Activated naive CD8-positive, alpha-beta T cell treated with anti-CD3 and anti-CD28 coated beads, Interleukin-2, amount 50 U/mL, for 24 hours (primary cell): Measurements from ENCODE around the gene ERRFI1.
"Not testable (repeated sequence)": the region's sequence is repeated elsewhere in the genome, so short reads cannot be mapped to it uniquely, and the experiment has no call there.

Source experiments
- ATAC-seq: fragments of 150-1000 bp; cut with Tn5 transposase; one replicate; pipeline ENCODE4 v1.10.0; 2021
- DNase-seq: peaks from one replicate; pipeline ENCODE4 v3.0.0; 2021
- H3K27ac Mint-ChIP-seq: one replicate; pipeline ENCODE4 v1.8.0; 2021; ENCODE audit warnings: mild to moderate bottlenecking, mixed read lengths
- H3K27me3 Mint-ChIP-seq: one replicate; pipeline ENCODE4 v1.8.0; 2021; ENCODE audit warnings: mixed read lengths
- H3K36me3 Mint-ChIP-seq: one replicate; pipeline ENCODE4 v1.8.0; 2021; ENCODE audit warnings: low read depth, mixed read lengths
- H3K4me1 Mint-ChIP-seq: one replicate; pipeline ENCODE4 v1.8.0; 2021; ENCODE audit warnings: mixed read lengths
- H3K4me3 Mint-ChIP-seq: one replicate; pipeline ENCODE4 v1.8.0; 2021; ENCODE audit warnings: mild to moderate bottlenecking, moderate library complexity, mixed read lengths
- H3K9me3 Mint-ChIP-seq: one replicate; pipeline ENCODE4 v1.8.0; 2021; ENCODE audit warnings: mixed read lengths

ERRFI1 gene, protein sequence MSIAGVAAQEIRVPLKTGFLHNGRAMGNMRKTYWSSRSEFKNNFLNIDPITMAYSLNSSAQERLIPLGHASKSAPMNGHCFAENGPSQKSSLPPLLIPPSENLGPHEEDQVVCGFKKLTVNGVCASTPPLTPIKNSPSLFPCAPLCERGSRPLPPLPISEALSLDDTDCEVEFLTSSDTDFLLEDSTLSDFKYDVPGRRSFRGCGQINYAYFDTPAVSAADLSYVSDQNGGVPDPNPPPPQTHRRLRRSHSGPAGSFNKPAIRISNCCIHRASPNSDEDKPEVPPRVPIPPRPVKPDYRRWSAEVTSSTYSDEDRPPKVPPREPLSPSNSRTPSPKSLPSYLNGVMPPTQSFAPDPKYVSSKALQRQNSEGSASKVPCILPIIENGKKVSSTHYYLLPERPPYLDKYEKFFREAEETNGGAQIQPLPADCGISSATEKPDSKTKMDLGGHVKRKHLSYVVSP

GRCh38 chr1:8026153-8026975 lies at the start of gene ERRFI1:
ERRFI1 (minus strand) TSS chr1:8026309; CDS start chr1:8015619, 10,690 bp downstream.
- DNase-seq (peak; percentile 91), ATAC-seq (peak; percentile 98)
- H3K36me3 Mint-ChIP-seq: no peaks in the 10 kb centered on the region
- no peaks in the 10 kb centered on the region for H3K9me3 Mint-ChIP-seq
- peaks cover 35% of the 10 kb centered on the region for H3K27me3 Mint-ChIP-seq
- H3K27ac Mint-ChIP-seq: peak within 1 kb of the TSS; percentile 41
- H3K4me1 Mint-ChIP-seq: peaks cover 12% of the 10 kb centered on the region
- H3K4me3 Mint-ChIP-seq: peak within 1 kb of the TSS; percentile 81

- peaks cover 6% of the 10 kb centered on the region for H3K4me1 Mint-ChIP-seq
- H3K4me3 Mint-ChIP-seq: no peak overlapping the region
- H3K27me3 Mint-ChIP-seq: peaks cover 11% of the 10 kb centered on the region
- no peak overlapping the region for H3K27ac Mint-ChIP-seq
- ATAC-seq: no peak
- no peaks in the 10 kb centered on the region for H3K36me3 Mint-ChIP-seq
- H3K9me3 Mint-ChIP-seq: no peaks in the 10 kb centered on the region
- no peak for DNase-seq
Observed at GRCh38 chr1:8075511-8076051, 49.5 kb upstream of the ERRFI1 start.

DNA sequence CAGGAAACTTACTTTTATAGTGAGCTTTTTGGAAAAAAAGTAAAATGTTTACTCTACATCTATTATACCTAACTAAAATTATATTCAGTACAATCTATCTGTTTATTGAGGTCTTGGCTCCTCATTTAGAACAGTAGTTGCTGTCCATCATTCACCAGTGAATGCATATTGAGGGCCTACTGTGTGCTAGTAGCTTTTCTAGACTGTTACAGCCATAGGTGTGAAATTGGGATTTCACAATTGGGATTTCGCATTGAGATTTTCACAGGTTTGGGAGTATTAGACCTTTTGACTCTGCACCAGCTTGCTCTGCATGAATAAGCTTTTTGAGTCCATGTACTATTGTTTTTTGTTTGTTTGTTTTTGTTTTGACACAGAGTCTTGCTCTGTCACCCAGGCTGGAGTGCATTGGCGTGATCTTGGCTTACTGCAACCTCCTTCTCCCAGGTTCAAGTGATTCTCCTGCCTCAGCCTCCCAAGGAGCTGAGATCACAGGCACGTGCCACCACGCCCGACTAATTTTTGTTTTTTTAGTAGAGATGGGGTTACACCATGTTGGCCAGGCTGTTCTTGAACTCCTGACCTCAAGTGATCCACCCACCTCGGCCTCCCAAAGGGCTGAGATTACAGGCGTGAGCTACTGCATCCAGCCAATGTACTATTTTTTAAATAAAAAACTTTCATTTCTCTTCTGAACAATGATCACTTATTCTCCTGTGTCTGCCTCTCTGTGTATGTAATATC lies 47.2 kb upstream of the ERRFI1 start:
- H3K4me3 Mint-ChIP-seq: no peak overlapping the region
- no peaks in the 10 kb centered on the region for H3K9me3 Mint-ChIP-seq
- DNase-seq (no peak), ATAC-seq (no peak)
- no peaks in the 10 kb centered on the region for H3K36me3 Mint-ChIP-seq
- no peak overlapping the region for H3K27ac Mint-ChIP-seq
- peaks cover 11% of the 10 kb centered on the region for H3K27me3 Mint-ChIP-seq
- H3K4me1 Mint-ChIP-seq: peaks cover 3% of the 10 kb centered on the region

DNA sequence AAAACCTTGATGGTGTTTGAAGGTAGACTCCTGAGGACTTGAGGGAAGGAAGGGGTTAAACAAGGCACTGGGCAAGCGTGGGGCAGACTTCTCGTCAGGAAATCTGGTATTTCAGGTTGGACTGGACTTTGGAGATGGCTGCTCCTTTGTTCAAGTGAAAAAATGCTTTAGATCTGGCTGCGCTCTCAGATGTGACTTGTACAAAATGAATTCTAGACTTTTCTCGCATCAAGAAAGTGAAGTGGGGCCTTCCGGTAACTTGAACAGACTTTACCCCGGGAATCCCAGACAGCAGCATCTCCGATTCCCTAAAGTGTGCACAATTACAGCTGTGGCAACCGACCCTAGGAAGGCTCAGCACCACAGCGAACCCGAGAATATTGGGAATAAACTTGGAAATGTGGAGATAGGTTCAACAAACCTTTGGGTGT lies 44.3 kb upstream of the ERRFI1 start:
- H3K27ac Mint-ChIP-seq: no peak overlapping the region
- H3K4me3 Mint-ChIP-seq: no peak overlapping the region
- DNase-seq (no peak), ATAC-seq (no peak)
- no peaks in the 10 kb centered on the region for H3K36me3 Mint-ChIP-seq
- H3K4me1 Mint-ChIP-seq: no peaks in the 10 kb centered on the region
- no peaks in the 10 kb centered on the region for H3K9me3 Mint-ChIP-seq
- peaks cover 12% of the 10 kb centered on the region for H3K27me3 Mint-ChIP-seq

- not testable (repeated sequence) for DNase-seq, H3K27ac Mint-ChIP-seq, H3K36me3 Mint-ChIP-seq, H3K9me3 Mint-ChIP-seq, H3K4me1 Mint-ChIP-seq, ATAC-seq, H3K4me3 Mint-ChIP-seq
- H3K27me3 Mint-ChIP-seq: peaks cover 14% of the 10 kb centered on the region
Observed at GRCh38 chr1:8069614-8070320, 43.7 kb upstream of the ERRFI1 start.

- Mint-ChIP-seq H3K36me3 (no peaks in the 10 kb centered on the region), H3K4me1 (no peaks in the 10 kb centered on the region), H3K4me3 (no peak overlapping the region), H3K27me3 (peaks cover 12% of the 10 kb centered on the region), H3K9me3 (no peaks in the 10 kb centered on the region), H3K27ac (no peak overlapping the region)
- DNase-seq: no peak
- ATAC-seq: no peak
Observed at GRCh38 chr1:8065369-8065768, 39.3 kb upstream of the ERRFI1 start.

DNA sequence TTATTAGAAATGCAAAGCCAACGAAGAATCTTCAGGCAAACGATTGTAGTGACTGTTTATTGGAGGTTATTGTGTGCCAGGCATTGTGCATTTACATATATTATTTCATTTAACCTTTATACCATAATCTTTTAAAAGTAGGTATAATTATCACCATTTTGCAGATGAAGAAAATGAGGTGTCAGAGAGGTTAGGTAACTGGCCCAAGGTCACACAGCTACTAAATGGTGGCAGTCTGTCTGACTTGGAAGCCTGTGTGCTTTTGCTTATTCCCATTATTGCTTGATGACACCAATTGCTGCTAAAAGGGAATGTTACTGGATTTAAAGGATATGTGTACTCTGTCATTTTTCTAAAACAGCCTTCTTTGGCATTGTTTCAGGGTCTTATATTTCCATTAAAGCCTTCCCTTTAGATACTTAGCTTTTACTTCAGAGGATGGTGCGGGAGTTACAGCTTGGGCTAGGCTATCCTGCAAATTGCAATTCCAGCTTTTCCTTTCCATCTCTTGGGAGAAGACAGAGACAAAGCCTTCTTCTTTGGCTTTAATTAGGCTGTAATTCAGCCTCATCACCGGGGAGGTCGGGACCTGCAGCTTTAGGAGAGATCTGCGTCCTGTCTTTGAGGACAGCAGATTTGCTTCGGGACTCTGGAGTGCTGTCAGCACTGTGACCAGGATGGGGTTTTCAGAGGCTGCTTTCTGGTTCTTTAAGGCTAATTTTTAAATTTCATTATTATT lies 37.4 kb upstream of the ERRFI1 start:
- Mint-ChIP-seq H3K4me1 (no peaks in the 10 kb centered on the region), H3K4me3 (no peak overlapping the region), H3K27ac (no peak overlapping the region), H3K27me3 (peaks cover 9% of the 10 kb centered on the region), H3K36me3 (no peaks in the 10 kb centered on the region), H3K9me3 (no peaks in the 10 kb centered on the region)
- ATAC-seq (no peak), DNase-seq (no peak)

- H3K9me3 Mint-ChIP-seq: no peaks in the 10 kb centered on the region
- H3K27me3 Mint-ChIP-seq: peaks cover 9% of the 10 kb centered on the region
- H3K4me1 Mint-ChIP-seq: no peaks in the 10 kb centered on the region
- H3K36me3 Mint-ChIP-seq: no peaks in the 10 kb centered on the region
- H3K4me3 Mint-ChIP-seq: no peak overlapping the region
- ATAC-seq (no peak), DNase-seq (no peak)
- H3K27ac Mint-ChIP-seq: no peak overlapping the region
Observed at GRCh38 chr1:8062861-8063260, 36.8 kb upstream of the ERRFI1 start.

DNA sequence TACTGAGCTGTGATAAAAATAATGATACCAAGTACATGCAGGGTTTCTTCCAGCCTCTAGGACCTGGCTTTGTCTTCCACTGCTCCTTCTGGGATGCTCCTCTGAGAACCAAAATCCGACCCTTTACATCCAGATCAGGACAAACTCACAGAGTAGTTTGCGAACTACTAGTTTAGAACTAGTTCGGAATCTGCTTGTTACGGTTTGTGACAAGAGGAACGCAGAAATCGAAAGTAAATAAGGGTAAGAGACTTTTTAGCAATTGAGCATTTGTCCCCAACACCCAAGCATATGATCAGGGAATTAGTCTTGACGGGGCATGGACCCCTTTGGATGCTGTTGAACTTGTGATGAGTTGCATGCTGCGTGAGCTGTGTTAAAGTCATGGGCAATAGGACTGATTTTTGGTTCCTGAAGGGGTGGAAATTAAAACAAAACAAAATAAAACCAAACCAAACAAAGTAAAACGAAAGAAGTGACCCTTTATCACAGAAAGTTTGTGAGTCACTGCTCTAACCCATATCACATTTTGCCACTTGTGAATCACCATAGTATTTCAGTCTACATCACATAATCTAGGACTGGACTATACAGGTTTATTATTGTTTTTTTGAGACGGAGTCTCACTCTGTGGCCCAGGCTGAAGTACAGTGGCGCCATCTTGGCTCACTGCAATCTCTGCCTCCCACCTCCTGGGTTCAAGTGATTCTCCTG lies 35.7 kb upstream of the ERRFI1 start:
- no peak for DNase-seq

DNA sequence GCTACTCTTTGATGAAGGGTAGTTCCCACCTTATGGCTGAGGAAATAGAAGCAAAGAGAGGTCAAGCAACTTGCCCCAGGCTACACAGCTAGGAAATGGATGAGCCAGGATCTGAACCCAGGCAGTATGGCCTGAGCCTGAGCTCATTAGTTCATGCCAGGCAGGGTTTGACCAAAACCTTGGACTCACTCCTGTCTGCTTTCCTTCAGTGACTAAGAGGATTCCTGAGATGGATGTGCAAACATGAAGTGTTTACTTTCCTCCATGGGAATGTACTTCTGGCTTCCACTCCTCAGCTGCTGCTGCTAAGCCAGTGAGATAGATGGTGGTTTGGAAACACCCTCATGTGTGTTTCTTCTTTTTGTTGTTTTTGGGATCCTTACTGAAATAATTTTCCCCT lies 35.1 kb upstream of the ERRFI1 start:
- H3K4me3 Mint-ChIP-seq: no peak overlapping the region
- no peaks in the 10 kb centered on the region for H3K9me3 Mint-ChIP-seq
- H3K4me1 Mint-ChIP-seq: no peaks in the 10 kb centered on the region
- DNase-seq (no peak), ATAC-seq (no peak)
- H3K36me3 Mint-ChIP-seq: no peaks in the 10 kb centered on the region
- H3K27ac Mint-ChIP-seq: no peak overlapping the region
- H3K27me3 Mint-ChIP-seq: peaks cover 9% of the 10 kb centered on the region

More for the DNA sequence above, 35.7 kb upstream of the ERRFI1 start:
- Mint-ChIP-seq H3K27me3 (peaks cover 9% of the 10 kb centered on the region), H3K4me1 (no peaks in the 10 kb centered on the region), H3K36me3 (no peaks in the 10 kb centered on the region), H3K9me3 (no peaks in the 10 kb centered on the region), H3K27ac (no peak overlapping the region), H3K4me3 (no peak overlapping the region)
- no peak for ATAC-seq

GRCh38 chr1:8059161-8059622 lies 33.1 kb upstream of the ERRFI1 start:
- no peak for ATAC-seq
- no peak for DNase-seq
- H3K27ac Mint-ChIP-seq: no peak overlapping the region
- no peaks in the 10 kb centered on the region for H3K9me3 Mint-ChIP-seq
- no peak overlapping the region for H3K4me3 Mint-ChIP-seq
- no peaks in the 10 kb centered on the region for H3K36me3 Mint-ChIP-seq
- peaks cover 7% of the 10 kb centered on the region for H3K27me3 Mint-ChIP-seq
- no peaks in the 10 kb centered on the region for H3K4me1 Mint-ChIP-seq

GRCh38 chr1:8057779-8058178 lies 31.7 kb upstream of the ERRFI1 start:
- H3K4me3 Mint-ChIP-seq, H3K4me1 Mint-ChIP-seq, H3K27me3 Mint-ChIP-seq, H3K36me3 Mint-ChIP-seq, H3K9me3 Mint-ChIP-seq, DNase-seq, H3K27ac Mint-ChIP-seq, ATAC-seq: not testable (repeated sequence)

GRCh38 chr1:8055973-8056372 lies 29.9 kb upstream of the ERRFI1 start:
- Mint-ChIP-seq H3K36me3 (no peaks in the 10 kb centered on the region), H3K9me3 (no peaks in the 10 kb centered on the region), H3K27ac (no peak overlapping the region), H3K4me1 (no peaks in the 10 kb centered on the region), H3K27me3 (peaks cover 6% of the 10 kb centered on the region), H3K4me3 (no peak overlapping the region)
- DNase-seq (no peak), ATAC-seq (no peak)
